Daoy (cell line): ENCODE data around the gene LRRC74B. TPM values are rescaled to one million over a fixed set of nuclear protein-coding genes. Genes with fewer than 3 reads are reported as not detected.

Source experiments
- DNase-seq: peaks from one replicate; pipeline ENCODE4 v3.0.0-alpha.2; 2015; ENCODE audit warnings: low read depth
- total RNA-seq: library from RNA; depleted of rRNA; stranded (reverse); fragments of >200 nt; shearing (Covaris generic); gene quantifications from 2 replicates; pipeline ENCODE4 v1.2.3, GENCODE V29; 2014; rRNA removed

Gene LRRC74B
- total RNA-seq, 1 experiment from 2014 or later = not detected

DNA sequence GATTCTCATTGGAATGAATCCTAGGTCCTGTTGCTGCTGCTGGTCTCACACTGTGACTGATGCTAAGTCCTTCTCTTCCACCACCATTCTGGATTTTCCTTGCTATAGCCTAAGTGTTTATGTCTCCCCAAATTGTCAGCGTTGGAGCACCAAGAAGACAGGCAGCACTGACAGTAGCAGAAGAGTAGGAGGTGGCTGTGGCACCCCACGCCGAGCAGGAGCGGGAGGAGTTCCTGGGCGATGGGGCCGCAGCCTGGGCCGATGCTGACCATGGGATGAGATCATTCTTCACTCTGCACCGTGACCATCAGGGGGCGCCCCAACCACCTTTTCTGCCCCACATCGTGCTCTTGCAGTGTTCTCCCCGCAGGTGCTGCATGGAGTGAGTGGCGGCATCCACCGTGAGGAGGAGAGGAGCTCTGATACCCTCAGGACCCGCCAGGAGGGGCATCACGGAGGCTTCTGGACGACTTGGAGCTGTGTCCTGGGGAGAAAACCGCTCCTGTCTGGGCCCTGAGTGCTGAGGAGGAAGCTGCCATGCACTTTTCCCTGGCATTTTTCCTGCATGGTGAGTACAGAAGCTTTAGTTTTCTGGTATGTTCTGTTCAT lies 57.0 kb downstream of the LRRC74B start:
- peak; percentile 77 for DNase-seq

- DNase-seq = no peak
Observed at GRCh38 chr22:21103633-21104032, 57.9 kb downstream of the LRRC74B start.

DNA sequence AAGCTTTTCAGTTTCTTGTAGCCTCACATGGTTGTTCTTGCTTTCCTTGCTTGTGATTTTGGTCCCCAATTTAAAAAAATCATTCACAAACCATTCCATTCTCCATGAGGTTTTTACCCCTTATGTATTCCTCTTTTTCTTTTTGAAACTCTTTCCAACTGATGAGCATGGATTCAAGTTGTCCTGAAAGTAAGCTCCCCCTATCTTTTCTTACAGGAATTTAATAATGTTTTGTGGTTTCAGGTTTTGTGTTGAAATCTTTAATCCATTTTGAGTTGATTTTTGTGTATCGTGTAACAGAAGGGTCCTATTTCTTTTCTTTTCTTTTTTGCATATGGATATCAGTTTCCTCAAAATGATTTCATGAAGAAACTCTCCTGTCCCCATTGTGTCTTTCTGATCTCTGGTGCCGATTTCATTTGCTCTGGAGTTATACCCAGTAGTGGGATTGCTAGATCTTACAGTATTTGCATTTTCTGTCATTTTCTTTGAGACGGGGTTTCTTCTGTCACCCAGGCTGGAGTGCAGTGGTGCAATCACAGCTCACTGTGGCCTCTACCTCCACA lies 58.5 kb downstream of the LRRC74B start:
- DNase-seq = no peak

DNA sequence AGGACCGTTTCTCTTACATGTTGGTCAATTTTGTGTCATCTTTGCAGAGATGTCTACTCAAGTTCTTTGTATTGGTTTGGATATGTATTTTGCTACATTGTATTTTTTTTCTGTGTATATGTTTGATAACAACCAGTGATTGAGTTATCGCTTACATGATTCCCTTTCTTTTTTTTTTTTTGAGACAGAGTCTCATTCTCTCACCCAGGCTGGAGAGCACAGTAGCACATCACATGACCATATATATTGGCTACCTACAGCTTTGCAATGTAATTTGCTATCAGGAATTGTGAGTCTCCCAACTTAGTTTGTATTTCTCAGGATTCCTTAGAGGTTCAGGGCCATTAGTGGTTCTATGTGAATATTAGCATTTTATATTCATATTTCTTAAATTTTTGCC lies 59.5 kb downstream of the LRRC74B start:
- no peak for DNase-seq

GRCh38 chr22:21106000-21106399 lies 60.3 kb downstream of the LRRC74B start:
- no peak for DNase-seq

DNA sequence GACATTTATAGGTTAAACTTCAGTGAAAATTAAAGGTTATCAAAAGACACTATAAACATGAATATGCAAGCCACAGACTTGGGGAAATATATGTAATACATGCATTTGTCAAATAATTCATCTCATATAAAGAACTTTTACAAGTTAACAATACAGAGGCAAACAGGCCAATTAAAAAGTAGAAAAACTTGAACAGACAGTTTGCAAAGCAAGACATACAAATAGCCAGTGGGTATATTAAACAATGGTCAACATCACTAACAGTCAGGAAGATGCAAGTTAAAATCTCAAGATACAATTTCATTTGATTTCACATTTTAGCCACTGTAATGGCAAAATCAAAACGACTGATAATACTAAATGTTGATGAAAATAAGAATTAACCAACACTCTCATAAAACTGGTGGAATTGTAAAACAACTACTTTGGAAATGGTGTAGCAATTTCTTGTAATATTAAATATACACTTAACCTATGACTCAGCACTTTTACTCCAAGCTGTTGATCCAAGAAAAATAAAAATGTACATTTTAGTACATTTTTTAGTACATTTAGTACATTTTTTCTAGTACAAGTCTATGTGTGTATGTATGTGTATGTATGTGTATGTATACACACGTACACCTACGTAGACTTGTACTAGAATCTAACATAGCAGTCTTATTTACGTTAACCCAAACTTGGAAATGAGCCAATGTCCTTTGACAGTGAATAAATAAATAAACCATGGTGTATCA lies 62.8 kb downstream of the LRRC74B start:
- no peak for DNase-seq

Other genes starting within 250 kb of the LRRC74B start
- 13.0 and 15.7 TPM in 2 replicates for gene PI4KA, start 187.1 kb upstream of the LRRC74B start, total RNA-seq
- gene SNAP29, start 186.9 kb upstream of the LRRC74B start, total RNA-seq = 5.4 and 6.6 TPM in 2 replicates
- gene CRKL, start 128.5 kb upstream of the LRRC74B start, total RNA-seq = 32.2 and 33.8 TPM in 2 replicates
- 2.0 TPM in 1 of 2 replicates, not detected in the other for gene AIFM3, start 78.7 kb upstream of the LRRC74B start, total RNA-seq
- 19.1 and 22.9 TPM in 2 replicates for gene LZTR1, start 63.6 kb upstream of the LRRC74B start, total RNA-seq
- 42.3 and 58.3 TPM in 2 replicates for gene THAP7, start 43.8 kb upstream of the LRRC74B start, total RNA-seq
- 1.3 and 1.6 TPM in 2 replicates for gene P2RX6, start 30.8 kb upstream of the LRRC74B start, total RNA-seq
- gene SLC7A4, start 13.4 kb upstream of the LRRC74B start, total RNA-seq = not detected in 2 replicates